Stomach (tissue), 4 donors: Measurements from ENCODE around the gene SLC3A2.

Experiments
- CTCF ChIP-seq, 7 experiments: fragments of 450-650 bp in 4 of 7; fragments of 200-600 bp in 3 of 7; sonication (generic) in 3 of 7; IDR thresholded peaks; one replicate each; pipeline ENCODE4 v1.5.1; 2016 to 2019; ENCODE audit warnings: antibody characterized with exemption in 7 of 7, control low read depth in 2 of 7, mild to moderate bottlenecking in 1 of 7
- EP300 ChIP-seq: sonication (generic); formaldehyde crosslinking; IDR thresholded peaks from one replicate; pipeline ENCODE4 v1.6.1; 2017; ENCODE audit warnings: antibody characterized with exemption
- POLR2A ChIP-seq, 4 donors: fragments of 450-650 bp; IDR thresholded peaks; one replicate each; pipeline ENCODE4 v1.6.1; 2016; ENCODE audit warnings: antibody characterized with exemption in 4 of 4, control low read depth in 2 of 4, mild to moderate bottlenecking in 1 of 4, moderate library complexity in 1 of 4
- POLR2AphosphoS5 ChIP-seq, 3 donors: sonication (generic); formaldehyde crosslinking; IDR thresholded peaks; one replicate each; pipeline ENCODE4 v1.6.1; 2016; ENCODE audit warnings: antibody characterized with exemption in 3 of 3

GRCh38 chr11:62892077-62892922 lies 11.6 kb downstream of the SLC3A2 start:
- TF ChIP-seq CTCF (IDR thresholded peaks at IDR 0.05) (no peak), POLR2A (IDR thresholded peaks at IDR 0.05) (no peak), POLR2AphosphoS5 (IDR thresholded peaks at IDR 0.05) (no peak), EP300 (no peak)
